Karpas-422 (cell line): ENCODE results near the gene CXCL10. TPM values are rescaled to one million over a fixed set of nuclear protein-coding genes. Genes with fewer than 3 reads are reported as not detected.

Experiments used
- DNase-seq: peaks from one replicate; pipeline ENCODE4 v3.0.0-alpha.2; 2015
- H2AFZ ChIP-seq: fragments of 200-600 bp; sonication (generic); 2 replicates; pipeline ENCODE4 v1.6.1; 2014; ENCODE audit warnings: antibody characterized with exemption, low read length, mixed read lengths
- H3K27ac ChIP-seq: fragments of 200-600 bp; sonication (generic); 2 replicates; pipeline ENCODE4 v1.5.1; 2014; ENCODE audit warnings: mild to moderate bottlenecking, low read length, moderate library complexity
- H3K27me3 ChIP-seq: fragments of 200-600 bp; sonication (generic); 2 replicates; pipeline ENCODE4 v1.6.1; 2014; ENCODE audit warnings: low read length, mixed read lengths
- H3K36me3 ChIP-seq: fragments of 200-600 bp; sonication (generic); 2 replicates; pipeline ENCODE4 v1.6.1; 2014; ENCODE audit warnings: low read length, mixed read lengths; ENCODE audit not compliant: insufficient read depth
- H3K4me1 ChIP-seq: fragments of 200-600 bp; sonication (generic); 2 replicates; pipeline ENCODE4 v1.6.1; 2014; ENCODE audit warnings: mild to moderate bottlenecking, low read length, mixed read lengths
- H3K4me2 ChIP-seq: fragments of 200-600 bp; sonication (generic); 2 replicates; pipeline ENCODE4 v1.6.1; 2014; ENCODE audit warnings: low read length, low read depth, mild to moderate bottlenecking; ENCODE audit not compliant: poor library complexity, severe bottlenecking
- H3K4me3 ChIP-seq: fragments of 200-600 bp; sonication (generic); 2 replicates; pipeline ENCODE4 v1.5.1; 2014; ENCODE audit warnings: mild to moderate bottlenecking, antibody characterized with exemption, low read length, mixed read lengths
- H3K79me2 ChIP-seq: fragments of 200-600 bp; sonication (generic); 2 replicates; pipeline ENCODE4 v1.6.1; 2014; ENCODE audit warnings: mild to moderate bottlenecking, low read length, mixed read lengths
- H3K9ac ChIP-seq: fragments of 200-600 bp; sonication (generic); 2 replicates; pipeline ENCODE4 v1.6.0; 2014; ENCODE audit warnings: low read length
- H3K9me2 ChIP-seq: fragments of 200-600 bp; sonication (generic), shearing (Covaris generic); replicated peaks from 2 replicates; pipeline ENCODE4 v1.6.0; 2014; ENCODE audit warnings: mild to moderate bottlenecking, low read length, moderate library complexity; ENCODE audit not compliant: insufficient read depth
- H3K9me3 ChIP-seq: fragments of 300-700, 200-600 bp; sonication (generic); 2 replicates; pipeline ENCODE4 v1.6.1; 2014; ENCODE audit warnings: low read length, mixed read lengths
- H4K20me1 ChIP-seq: fragments of 200-600 bp; sonication (generic); 2 replicates; pipeline ENCODE4 v1.6.1; 2014; ENCODE audit warnings: mild to moderate bottlenecking, antibody characterized with exemption, low read length, low read depth; ENCODE audit not compliant: insufficient read depth
- total RNA-seq: library from RNA; depleted of rRNA; stranded (reverse); fragments of >200 nt; shearing (Covaris generic); gene quantifications from 2 replicates; pipeline ENCODE4 v1.2.3, GENCODE V29; 2014; ENCODE audit warnings: low replicate concordance; rRNA removed

The CXCL10 gene
- total RNA-seq, 1 experiment from 2014 or later, result not detected

DNA sequence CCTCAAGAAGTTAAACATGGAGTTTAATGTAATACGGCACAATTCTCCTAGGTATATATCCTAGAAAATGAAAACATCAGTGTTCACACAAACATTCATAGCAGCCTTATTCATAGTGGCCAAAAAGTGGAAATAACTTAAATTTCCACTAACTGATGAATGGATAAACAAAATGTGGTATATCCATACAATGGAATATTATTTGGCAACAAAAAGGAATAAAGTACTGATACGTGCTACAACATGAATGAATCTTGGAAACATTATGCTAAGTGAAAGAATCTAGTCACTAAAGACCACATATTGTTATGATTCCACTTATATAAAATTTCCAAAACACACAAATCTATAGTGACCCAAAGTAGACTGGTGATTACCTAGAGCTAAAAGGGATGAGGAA, 47.1 kb downstream of the CXCL10 start:
- Histone ChIP-seq H3K27me3 (no peaks in the 10 kb centered on the region), H4K20me1 (no peaks in the 10 kb centered on the region), H3K9ac (no peak overlapping the region), H3K79me2 (no peaks in the 10 kb centered on the region), H3K9me2 (no peaks in the 10 kb centered on the region), H3K9me3 (no peaks in the 10 kb centered on the region), H3K4me3 (no peak overlapping the region), H3K4me2 (no peak overlapping the region), H3K4me1 (no peaks in the 10 kb centered on the region), H3K27ac (no peak overlapping the region), H2AFZ (no peak overlapping the region), H3K36me3 (peaks cover 31% of the 10 kb centered on the region)
- no peak for DNase-seq

DNA sequence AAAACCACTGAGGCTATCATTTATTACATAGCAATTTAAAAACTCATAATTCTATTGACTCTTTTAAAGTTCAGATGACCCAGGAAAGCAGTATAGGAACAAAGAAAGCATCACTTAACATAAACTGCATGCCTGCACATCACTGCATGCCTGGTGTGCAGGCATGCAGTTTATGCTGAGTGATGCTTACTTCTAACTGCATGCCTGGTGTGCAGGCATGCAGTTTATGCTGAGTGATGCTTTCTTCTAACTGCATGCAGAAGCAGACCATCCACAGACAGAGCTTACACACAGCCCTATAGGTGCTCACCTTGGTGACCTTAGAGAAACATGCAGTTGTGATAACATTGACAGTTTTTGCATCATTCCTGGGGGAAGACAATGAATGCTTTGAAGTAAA, 49.5 kb downstream of the CXCL10 start:
- Histone ChIP-seq H3K4me2 (no peak overlapping the region), H3K9me2 (no peaks in the 10 kb centered on the region), H3K9ac (no peak overlapping the region), H3K4me1 (no peaks in the 10 kb centered on the region), H2AFZ (no peak overlapping the region), H3K36me3 (peaks cover 38% of the 10 kb centered on the region), H3K79me2 (no peaks in the 10 kb centered on the region), H3K9me3 (no peaks in the 10 kb centered on the region), H4K20me1 (no peaks in the 10 kb centered on the region), H3K27ac (no peak overlapping the region), H3K4me3 (no peak overlapping the region), H3K27me3 (no peaks in the 10 kb centered on the region)
- DNase-seq, result no peak

Other genes with a start within 250 kb of the CXCL10 start
- gene PPEF2, start 121.0 kb downstream of the CXCL10 start, total RNA-seq, result not detected in 2 replicates
- gene NAAA, start 82.5 kb downstream of the CXCL10 start, total RNA-seq, result 13.8 and 15.1 TPM in 2 replicates
- gene SDAD1, start 32.6 kb downstream of the CXCL10 start, total RNA-seq, result 24.9 and 27.3 TPM in 2 replicates
- gene CXCL9, start 16.0 kb downstream of the CXCL10 start, total RNA-seq, result not detected in 2 replicates
- gene CXCL11, start 12.6 kb upstream of the CXCL10 start, total RNA-seq, result not detected in 2 replicates
- gene ART3, start 51.2 kb upstream of the CXCL10 start, total RNA-seq, result not detected in 2 replicates
- 12.3 and 26.3 TPM in 2 replicates for gene NUP54, start 124.9 kb upstream of the CXCL10 start, total RNA-seq
- 4.4 and 6.8 TPM in 2 replicates for gene SCARB2, start 190.3 kb upstream of the CXCL10 start, total RNA-seq
- gene FAM47E, start 228.2 kb upstream of the CXCL10 start, total RNA-seq, result not detected in 2 replicates